NCI-H460 (cell line): ENCODE measurements around the gene HNF4A. TPM values are rescaled to one million over a fixed set of nuclear protein-coding genes. Genes with fewer than 3 reads are reported as not detected.
"Not testable (repeated sequence)": the region's sequence is repeated elsewhere in the genome, so short reads cannot be mapped to it uniquely, and the experiment has no call there.

ENCODE experiments used
- DNase-seq: peaks from one replicate; pipeline ENCODE4 v3.0.0-alpha.2; 2016; ENCODE audit warnings: low read depth; ENCODE audit errors: extremely low read depth
- total RNA-seq: library from RNA; depleted of rRNA; stranded (reverse); fragments of >200 nt; shearing (Covaris generic); gene quantifications from 2 replicates; pipeline ENCODE4 v1.2.3, GENCODE V29; 2014

Gene HNF4A
- total RNA-seq, 1 experiment from 2014 or later, result 0.12 TPM

DNA sequence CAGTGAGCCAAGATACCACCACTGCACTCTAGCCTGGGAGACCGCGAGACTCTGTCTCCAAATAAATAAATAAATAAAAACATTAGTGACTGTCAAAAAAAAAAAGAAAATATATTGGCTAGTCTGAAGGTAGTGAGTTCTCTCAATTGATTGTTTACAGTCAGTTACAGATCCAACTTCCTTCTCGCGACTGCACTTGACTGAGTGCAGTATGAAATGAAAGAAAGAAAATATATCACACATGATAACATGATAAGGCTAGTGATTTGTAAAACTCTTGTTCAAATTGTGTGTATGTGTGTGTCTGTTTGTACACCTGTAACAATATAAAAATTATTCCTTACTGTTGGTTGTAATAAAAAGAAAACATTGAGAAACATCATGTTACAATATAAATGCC is 10.8 kb upstream of the HNF4A start:
- DNase-seq, result no peak

- no peak for DNase-seq
These were observed 10.4 kb upstream of the HNF4A start for GRCh38 chr20:44345147-44345546.

DNA sequence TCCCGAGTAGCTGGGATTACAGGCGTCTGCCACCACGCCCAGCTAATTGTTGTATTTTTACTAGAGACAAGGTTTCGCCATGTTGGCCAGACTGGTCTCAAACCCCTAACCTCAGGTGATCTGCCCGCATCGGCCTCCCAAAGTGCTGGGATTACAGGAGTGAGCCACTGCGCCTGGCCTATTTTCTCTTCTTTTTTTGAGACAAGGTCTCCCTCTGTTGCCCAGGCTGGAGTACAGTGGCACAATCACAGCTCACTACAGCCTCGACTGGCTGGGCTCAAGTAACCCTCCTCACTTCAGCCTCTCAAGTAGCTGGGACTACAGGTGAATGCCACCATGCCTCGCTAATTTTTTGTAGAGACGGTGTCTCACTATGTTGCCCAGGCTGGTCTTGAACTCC is 9.6 kb upstream of the HNF4A start:
- DNase-seq, result not testable (repeated sequence)

GRCh38 chr20:44348168-44348659 is 7.3 kb upstream of the HNF4A start:
- DNase-seq, result no peak

DNA sequence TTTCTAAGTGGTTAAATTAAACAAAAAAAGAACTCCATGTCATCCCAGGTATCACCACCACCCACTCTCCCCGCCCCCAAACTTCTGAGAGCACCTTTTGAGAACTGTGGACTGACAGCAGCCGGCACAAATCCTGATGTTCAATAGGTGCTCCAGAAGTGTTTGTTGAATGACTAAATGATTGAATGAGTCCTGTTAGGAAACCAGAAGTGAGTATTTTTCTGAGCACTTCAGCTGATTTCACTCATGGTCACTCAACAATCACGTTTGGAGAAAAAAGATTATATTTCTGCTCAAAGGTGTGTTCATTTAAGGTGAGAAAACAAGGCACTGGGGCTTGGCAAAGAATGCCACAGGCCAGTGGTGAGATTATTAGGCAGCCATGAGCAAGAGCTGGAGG is 6.2 kb upstream of the HNF4A start:
- no peak for DNase-seq

GRCh38 chr20:44350567-44350966 is 4.9 kb upstream of the HNF4A start:
- no peak for DNase-seq

GRCh38 chr20:44354979-44355497 is 461 bp upstream of the HNF4A start:
- no peak for DNase-seq

DNA sequence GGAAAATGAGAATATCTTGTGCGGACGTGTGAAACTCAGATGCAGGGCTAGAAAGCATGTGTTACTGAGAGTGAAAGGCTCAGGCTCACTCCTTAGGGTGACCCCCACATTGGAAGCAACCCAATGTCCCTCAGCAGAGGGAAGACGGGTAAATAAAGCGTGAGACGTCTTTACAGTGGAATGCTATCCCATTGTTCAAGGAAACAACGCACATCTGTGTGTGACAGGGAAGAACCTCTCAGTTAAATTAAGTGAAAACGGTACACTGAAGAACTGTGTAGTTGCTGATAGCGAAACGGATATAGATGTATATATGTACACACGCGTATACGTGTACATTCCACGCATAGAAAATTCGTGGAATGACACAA is 839 bp downstream of the HNF4A start:
- no peak for DNase-seq

GRCh38 chr20:44357020-44357419 is 1.5 kb downstream of the HNF4A start:
- DNase-seq, result no peak

DNA sequence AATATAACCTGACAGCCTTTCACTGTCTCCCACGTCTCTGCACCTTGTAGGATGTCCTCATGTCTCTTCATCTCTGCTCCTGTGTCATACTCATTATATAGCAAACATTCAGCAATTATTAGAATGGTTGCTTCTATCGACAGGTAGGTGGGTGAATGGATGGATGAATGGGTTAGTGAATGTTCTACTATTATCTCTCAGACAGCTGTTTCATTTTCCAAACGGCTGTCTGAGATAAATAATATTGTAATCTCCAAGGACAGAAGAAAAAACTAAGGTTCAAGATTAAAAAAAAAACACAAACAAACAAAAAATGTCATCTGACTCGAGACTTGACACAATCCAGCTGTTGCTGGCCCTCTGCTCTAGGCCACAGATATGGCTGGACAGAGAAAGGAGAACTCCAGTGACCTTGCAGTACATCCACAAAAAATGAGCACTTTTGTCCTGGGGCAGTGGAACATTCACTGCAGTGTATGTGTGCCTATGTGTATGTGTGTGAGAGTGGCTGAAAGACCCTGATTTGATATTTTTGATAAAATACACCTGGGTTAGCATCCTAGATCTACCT is 2.1 kb downstream of the HNF4A start:
- DNase-seq, result no peak

DNA sequence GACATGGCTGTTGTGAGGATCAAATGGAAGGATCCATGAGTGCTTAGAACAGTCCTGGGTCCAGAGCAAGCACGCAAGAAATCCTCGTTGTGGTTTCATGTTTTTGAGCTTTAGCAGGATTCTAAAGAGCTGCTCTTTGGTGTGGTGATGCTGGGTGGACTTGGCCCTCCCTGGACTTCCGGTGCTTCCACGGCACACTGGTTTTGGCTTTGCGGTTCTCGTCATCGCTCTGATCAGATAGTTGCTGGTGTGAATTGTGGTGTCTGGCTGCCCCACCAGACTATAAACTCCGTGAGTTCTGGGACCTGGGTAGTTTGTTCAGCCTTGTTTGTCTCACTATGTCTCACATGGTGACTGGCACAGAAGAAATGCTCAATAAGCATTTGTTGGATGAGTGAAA is 3.3 kb downstream of the HNF4A start:
- no peak for DNase-seq

- no peak for DNase-seq
These were observed 4.7 kb downstream of the HNF4A start for GRCh38 chr20:44360221-44360620.

DNA sequence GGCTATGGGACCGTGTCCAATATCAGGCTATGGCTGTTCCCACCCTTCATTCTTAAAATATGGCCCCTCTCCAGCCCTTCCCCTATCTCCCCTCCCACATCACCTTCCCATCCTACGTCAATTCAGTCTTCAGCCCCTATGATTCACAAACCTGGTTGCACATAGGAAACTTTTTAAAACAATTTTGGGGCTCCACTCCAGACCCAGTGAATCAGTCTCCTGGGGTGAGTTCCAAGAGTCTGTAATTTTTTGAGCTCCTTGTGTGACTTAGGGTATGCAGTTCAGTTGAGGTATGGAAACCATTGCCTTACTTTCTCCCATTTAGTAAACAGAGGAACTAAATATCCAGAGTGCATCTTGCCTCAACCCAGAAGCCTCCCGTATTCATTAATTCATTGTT is 5.5 kb downstream of the HNF4A start:
- DNase-seq, result no peak

DNA sequence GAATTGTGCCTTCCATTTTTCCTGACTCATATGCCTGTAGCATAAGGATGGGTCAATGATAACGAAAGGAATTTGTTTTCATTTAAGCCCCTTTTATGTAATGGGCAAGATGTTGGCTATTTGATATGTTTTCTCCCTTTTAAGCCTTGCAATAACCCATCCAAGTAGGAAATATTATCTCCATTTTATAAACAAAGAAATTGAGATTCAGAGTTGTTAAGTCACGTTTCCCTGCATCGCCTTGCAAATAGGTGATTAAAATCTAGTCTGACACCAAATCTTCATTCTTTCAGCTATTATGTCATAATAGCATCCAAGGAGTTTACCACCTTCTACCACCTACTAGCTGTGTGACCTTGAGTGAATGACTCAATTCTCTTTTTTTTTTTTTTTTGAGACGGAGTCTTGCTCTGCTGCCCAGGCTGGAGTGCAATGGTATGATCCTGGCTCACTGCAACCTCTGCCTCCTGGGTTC is 7.0 kb downstream of the HNF4A start:
- no peak for DNase-seq

- DNase-seq, result no peak
These were observed 8.6 kb downstream of the HNF4A start for GRCh38 chr20:44364068-44364467.

DNA sequence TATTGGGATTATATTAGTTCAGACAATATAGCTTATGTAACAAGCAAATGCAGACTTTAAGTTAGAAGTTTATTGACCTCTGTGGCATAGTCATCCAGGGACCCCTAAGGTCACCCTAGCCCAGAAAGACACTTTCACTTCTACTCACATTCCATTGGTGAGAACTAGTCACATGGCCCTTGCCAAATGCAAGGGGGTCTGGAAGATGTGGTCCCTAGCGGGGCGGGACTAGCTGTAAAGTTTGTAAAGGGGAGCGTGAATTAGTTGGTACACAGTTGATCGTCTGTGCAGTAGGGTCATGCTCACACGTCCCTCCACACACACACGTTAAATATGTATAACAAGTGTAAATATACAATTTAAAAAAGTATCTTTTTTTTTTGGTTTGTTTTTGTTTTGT is 9.3 kb downstream of the HNF4A start:
- DNase-seq, result no peak

DNA sequence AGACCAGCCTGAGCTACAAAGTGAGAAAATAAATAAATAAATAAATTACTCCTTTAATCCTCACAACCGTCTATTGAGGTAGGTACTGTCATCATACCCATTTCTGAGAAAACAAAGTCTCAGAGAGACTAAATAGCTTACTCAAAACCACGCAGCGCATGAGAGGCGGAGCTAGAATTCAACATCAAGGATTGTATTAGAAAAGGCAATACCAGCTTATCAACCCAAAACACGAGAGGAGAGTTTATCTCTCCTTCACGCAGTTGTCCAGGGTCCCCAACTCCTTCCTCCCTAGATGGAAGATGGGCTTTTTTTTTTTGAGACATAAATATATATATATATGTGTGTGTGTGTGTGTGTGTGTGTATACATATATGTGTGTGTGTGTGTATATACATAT is 12.2 kb downstream of the HNF4A start:
- DNase-seq, result no peak

DNA sequence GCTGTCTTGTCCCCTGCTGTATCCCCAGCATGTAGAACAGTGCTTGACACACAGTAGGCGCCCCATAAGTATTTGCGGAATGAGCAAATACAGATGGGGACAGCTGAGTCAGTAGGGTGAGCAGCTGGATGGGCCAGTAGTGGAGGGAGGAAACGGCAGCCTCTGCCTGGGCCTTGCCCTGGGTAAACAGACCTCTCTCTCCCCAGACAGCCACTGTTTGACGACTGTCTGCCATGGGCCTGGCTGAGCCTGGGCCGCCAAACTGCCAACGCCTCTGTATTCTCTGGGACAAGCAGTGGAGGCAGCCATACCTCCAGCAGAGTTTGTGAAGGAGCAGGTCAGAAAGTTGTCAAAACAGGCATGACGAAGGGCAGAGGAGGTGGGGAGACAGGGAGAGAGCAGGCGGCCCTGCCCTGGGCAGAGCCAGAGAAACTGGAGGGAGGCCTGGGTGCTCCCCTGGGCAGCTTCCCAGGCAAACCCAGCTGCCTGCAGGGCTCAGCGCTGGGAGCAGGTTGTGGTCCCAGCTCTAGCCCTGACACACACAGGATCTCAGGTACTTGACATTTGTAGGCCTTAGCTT is 15.2 kb downstream of the HNF4A start:
- no peak for DNase-seq

DNA sequence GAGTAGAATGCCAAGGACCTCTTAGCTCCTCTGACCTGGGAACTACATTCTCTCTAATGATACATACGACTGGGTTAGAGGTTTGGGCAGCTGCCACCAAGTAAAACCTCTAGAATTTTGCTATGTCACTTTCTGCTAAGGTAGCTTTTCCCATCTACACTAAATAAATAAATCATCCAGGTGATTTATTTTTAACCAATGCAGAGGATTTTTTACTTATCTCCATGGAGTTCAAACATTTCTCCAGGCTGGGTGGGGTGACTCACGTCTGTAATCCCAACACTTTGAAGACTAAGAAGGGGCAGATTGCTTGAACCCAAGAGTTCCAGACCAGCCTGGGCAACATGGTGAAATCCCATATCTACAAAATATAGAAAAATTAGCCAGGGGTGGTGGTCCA is 27.1 kb downstream of the HNF4A start:
- DNase-seq, result no peak

GRCh38 chr20:44384423-44385027 is 29.0 kb downstream of the HNF4A start:
- DNase-seq, result peak; percentile 64

GRCh38 chr20:44388466-44389023 is 33.0 kb downstream of the HNF4A start:
- DNase-seq, result peak; percentile 78

- DNase-seq, result no peak
These were observed 34.4 kb downstream of the HNF4A start for GRCh38 chr20:44389871-44390270.
